Astrocyte (in vitro differentiated cells and primary cell): ENCODE data around the gene TRPM3. TPM values are rescaled to one million over a fixed set of nuclear protein-coding genes. Genes with fewer than 3 reads are reported as not detected.

Source experiments
- DNase-seq: peaks from one replicate; pipeline ENCODE4 v3.0.0-alpha.2; 2010; ENCODE audit warnings: low read depth
- FAIRE-seq: peaks from 2 replicates; lab custom pipeline; 2011; peaks lifted over from hg19 to GRCh38; lab: Jason Lieb, UNC
- H2AFZ ChIP-seq: 2 replicates; pipeline ENCODE4 v1.6.0; 2012; ENCODE audit warnings: low read depth, low read length, inconsistent platforms
- H3K27ac ChIP-seq: 2 replicates; pipeline ENCODE4 v1.5.1; 2011; ENCODE audit warnings: low read depth, low read length, inconsistent platforms
- H3K27me3 ChIP-seq: 2 replicates; pipeline ENCODE4 v1.6.0; 2011; ENCODE audit warnings: low read length, inconsistent platforms; ENCODE audit not compliant: insufficient read depth
- H3K36me3 ChIP-seq: 2 replicates; pipeline ENCODE4 v1.5.1; 2011; ENCODE audit warnings: low read length, inconsistent platforms; ENCODE audit not compliant: insufficient read depth
- H3K4me1 ChIP-seq: 2 replicates; pipeline ENCODE4 v1.5.1; 2011; ENCODE audit warnings: low read length, inconsistent platforms; ENCODE audit not compliant: insufficient read depth
- H3K4me2 ChIP-seq: 2 replicates; pipeline ENCODE4 v1.6.0; 2012; ENCODE audit warnings: low read length, inconsistent platforms
- H3K4me3 ChIP-seq: 2 replicates; pipeline ENCODE4 v1.5.1; 2011; ENCODE audit warnings: low read depth, mild to moderate bottlenecking, low read length, inconsistent platforms; ENCODE audit not compliant: insufficient read depth
- H3K79me2 ChIP-seq: 2 replicates; pipeline ENCODE4 v1.6.0; 2012; ENCODE audit warnings: mild to moderate bottlenecking, low read length, inconsistent platforms; ENCODE audit not compliant: insufficient read depth
- H3K9ac ChIP-seq: 2 replicates; pipeline ENCODE4 v1.6.0; 2012; ENCODE audit warnings: mild to moderate bottlenecking, low read length, inconsistent platforms
- H3K9me3 ChIP-seq: 2 replicates; pipeline ENCODE4 v1.5.1; 2012; ENCODE audit warnings: low read depth, mild to moderate bottlenecking, low read length, inconsistent platforms; ENCODE audit not compliant: insufficient read depth
- H4K20me1 ChIP-seq: 2 replicates; pipeline ENCODE4 v1.6.0; 2012; ENCODE audit warnings: low read length, inconsistent platforms; ENCODE audit not compliant: insufficient read depth
- H3K27ac Mint-ChIP-seq: one replicate; pipeline ENCODE4 v1.8.0; 2021; ENCODE audit warnings: mild to moderate bottlenecking, mixed read lengths; ENCODE audit not compliant: unreplicated experiment
- H3K27me3 Mint-ChIP-seq: one replicate; pipeline ENCODE4 v1.8.0; 2021; ENCODE audit warnings: low read depth, mixed read lengths; ENCODE audit not compliant: unreplicated experiment
- H3K36me3 Mint-ChIP-seq: one replicate; pipeline ENCODE4 v1.8.0; 2021; ENCODE audit warnings: low read depth, mixed read lengths; ENCODE audit not compliant: unreplicated experiment
- H3K4me1 Mint-ChIP-seq: one replicate; pipeline ENCODE4 v1.8.0; 2021; ENCODE audit warnings: low read depth, mixed read lengths; ENCODE audit not compliant: unreplicated experiment
- H3K4me3 Mint-ChIP-seq: one replicate; pipeline ENCODE4 v1.8.0; 2021; ENCODE audit warnings: mild to moderate bottlenecking, moderate library complexity, mixed read lengths; ENCODE audit not compliant: unreplicated experiment
- H3K9me3 Mint-ChIP-seq: one replicate; pipeline ENCODE4 v1.8.0; 2021; ENCODE audit warnings: mild to moderate bottlenecking, mixed read lengths; ENCODE audit not compliant: unreplicated experiment
- EZH2 ChIP-seq: IDR thresholded peaks from 2 replicates; pipeline ENCODE4 v1.6.1; 2012; ENCODE audit warnings: mild to moderate bottlenecking, low read length, inconsistent platforms; ENCODE audit not compliant: insufficient read depth
- total RNA-seq: library from RNA; stranded (reverse); gene quantifications from 2 replicates; pipeline ENCODE4 v1.2.1, GENCODE V29; 2021
- TF ChIP-seq, protein P1 (sequence below): IDR thresholded peaks from 2 replicates; pipeline ENCODE4 v1.5.1; 2011; ENCODE audit warnings: low read depth, mild to moderate bottlenecking, inconsistent platforms, low read length, moderate library complexity; ENCODE audit not compliant: insufficient read depth

TRPM3 gene
- total RNA-seq, 1 donor from 2014 or later = 0.14 TPM

GRCh38 chr9:70840266-70840665 lies 281.2 kb downstream of the TRPM3 start:
- no peaks in the 10 kb centered on the region for H3K4me1 ChIP-seq
- Mint-ChIP-seq H3K36me3 (no peaks in the 10 kb centered on the region), H3K27me3 (no peaks in the 10 kb centered on the region), H3K4me3 (no peak overlapping the region), H3K4me1 (no peaks in the 10 kb centered on the region), H3K27ac (no peak overlapping the region), H3K9me3 (no peaks in the 10 kb centered on the region)
- DNase-seq (no peak), FAIRE-seq (no peak)
- H3K9ac ChIP-seq = no peak overlapping the region
- H3K27me3 ChIP-seq = no peaks in the 10 kb centered on the region
- H4K20me1 ChIP-seq = no peaks in the 10 kb centered on the region
- H3K9me3 ChIP-seq = no peaks in the 10 kb centered on the region
- no peak overlapping the region for H3K27ac ChIP-seq
- no peak overlapping the region for H2AFZ ChIP-seq
- H3K36me3 ChIP-seq = no peaks in the 10 kb centered on the region
- H3K79me2 ChIP-seq = no peaks in the 10 kb centered on the region
- H3K4me2 ChIP-seq = no peak overlapping the region
- no peak for TF ChIP-seq EZH2
- TF ChIP-seq, protein P1, sequence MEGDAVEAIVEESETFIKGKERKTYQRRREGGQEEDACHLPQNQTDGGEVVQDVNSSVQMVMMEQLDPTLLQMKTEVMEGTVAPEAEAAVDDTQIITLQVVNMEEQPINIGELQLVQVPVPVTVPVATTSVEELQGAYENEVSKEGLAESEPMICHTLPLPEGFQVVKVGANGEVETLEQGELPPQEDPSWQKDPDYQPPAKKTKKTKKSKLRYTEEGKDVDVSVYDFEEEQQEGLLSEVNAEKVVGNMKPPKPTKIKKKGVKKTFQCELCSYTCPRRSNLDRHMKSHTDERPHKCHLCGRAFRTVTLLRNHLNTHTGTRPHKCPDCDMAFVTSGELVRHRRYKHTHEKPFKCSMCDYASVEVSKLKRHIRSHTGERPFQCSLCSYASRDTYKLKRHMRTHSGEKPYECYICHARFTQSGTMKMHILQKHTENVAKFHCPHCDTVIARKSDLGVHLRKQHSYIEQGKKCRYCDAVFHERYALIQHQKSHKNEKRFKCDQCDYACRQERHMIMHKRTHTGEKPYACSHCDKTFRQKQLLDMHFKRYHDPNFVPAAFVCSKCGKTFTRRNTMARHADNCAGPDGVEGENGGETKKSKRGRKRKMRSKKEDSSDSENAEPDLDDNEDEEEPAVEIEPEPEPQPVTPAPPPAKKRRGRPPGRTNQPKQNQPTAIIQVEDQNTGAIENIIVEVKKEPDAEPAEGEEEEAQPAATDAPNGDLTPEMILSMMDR = no peak
- H3K4me3 ChIP-seq = no peak overlapping the region

DNA sequence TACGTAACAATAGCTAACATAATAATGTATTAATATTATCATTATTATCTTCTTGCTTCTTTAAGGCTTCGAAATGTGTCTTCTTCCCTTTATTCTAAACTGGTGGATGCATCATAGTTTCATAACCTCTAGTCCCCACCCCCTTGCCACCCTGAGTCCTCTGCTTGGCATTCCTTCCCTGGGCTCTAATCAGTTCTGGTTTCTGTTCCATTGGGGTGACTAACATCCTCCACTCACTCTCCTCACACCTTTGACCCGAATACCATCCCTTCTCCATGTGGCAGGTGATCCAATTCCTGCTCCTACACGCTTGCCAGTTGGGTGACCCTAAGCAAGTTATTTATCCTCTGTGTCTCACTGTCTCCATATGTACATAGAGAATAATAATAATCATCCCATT lies 286.1 kb downstream of the TRPM3 start:
- Mint-ChIP-seq H3K27ac (no peak overlapping the region), H3K9me3 (no peaks in the 10 kb centered on the region), H3K4me3 (no peak overlapping the region), H3K36me3 (no peaks in the 10 kb centered on the region), H3K27me3 (no peaks in the 10 kb centered on the region), H3K4me1 (peaks cover 6% of the 10 kb centered on the region)
- Histone ChIP-seq H3K9ac (no peak overlapping the region), H2AFZ (no peak overlapping the region), H3K79me2 (no peaks in the 10 kb centered on the region), H4K20me1 (no peaks in the 10 kb centered on the region), H3K27ac (no peak overlapping the region), H3K4me1 (no peaks in the 10 kb centered on the region), H3K36me3 (no peaks in the 10 kb centered on the region), H3K4me2 (no peak overlapping the region), H3K27me3 (no peaks in the 10 kb centered on the region), H3K4me3 (no peak overlapping the region), H3K9me3 (no peaks in the 10 kb centered on the region)
- no peak for FAIRE-seq
- TF ChIP-seq, protein P1 = no peak
- no peak for DNase-seq

DNA sequence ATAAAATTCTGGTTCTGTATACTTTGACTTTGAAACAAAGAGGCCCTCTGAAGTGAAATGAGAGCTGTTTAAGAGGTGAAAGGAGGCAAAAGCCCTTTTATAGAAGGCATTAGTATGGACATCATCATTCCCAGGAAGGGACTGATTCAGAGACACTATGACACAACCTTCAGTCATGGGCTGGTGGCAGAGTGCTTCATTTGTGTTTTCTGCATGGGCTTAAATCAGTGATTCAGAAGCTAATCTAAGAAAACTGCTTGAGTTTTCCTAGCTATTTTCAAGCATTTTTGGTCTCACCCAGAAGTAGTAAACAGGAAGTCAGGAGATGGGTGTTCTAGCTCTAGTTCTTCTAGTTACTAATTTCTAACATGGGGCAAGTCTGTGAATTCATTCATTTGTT lies 288.9 kb downstream of the TRPM3 start:
- Mint-ChIP-seq H3K4me1 (peaks cover 6% of the 10 kb centered on the region), H3K27ac (no peak overlapping the region), H3K9me3 (no peaks in the 10 kb centered on the region), H3K27me3 (no peaks in the 10 kb centered on the region), H3K4me3 (no peak overlapping the region), H3K36me3 (no peaks in the 10 kb centered on the region)
- no peaks in the 10 kb centered on the region for H3K27me3 ChIP-seq
- no peaks in the 10 kb centered on the region for H3K36me3 ChIP-seq
- H3K4me3 ChIP-seq = no peak overlapping the region
- no peaks in the 10 kb centered on the region for H3K79me2 ChIP-seq
- no peaks in the 10 kb centered on the region for H3K4me1 ChIP-seq
- no peak for TF ChIP-seq EZH2
- TF ChIP-seq, protein P1 = no peak
- H3K9ac ChIP-seq = no peak overlapping the region
- no peak overlapping the region for H3K4me2 ChIP-seq
- no peaks in the 10 kb centered on the region for H4K20me1 ChIP-seq
- no peak overlapping the region for H3K27ac ChIP-seq
- no peak overlapping the region for H2AFZ ChIP-seq
- FAIRE-seq (no peak), DNase-seq (no peak)
- no peaks in the 10 kb centered on the region for H3K9me3 ChIP-seq
